NK-92 (cell line): ENCODE measurements around the gene PRKN.

Experiments used
- DNase-seq: peaks from one replicate; lab custom pipeline; 2025; ENCODE audit not compliant: unreplicated experiment; lab: John Stamatoyannopoulos, UW

Gene PRKN

GRCh38 chr6:161377116-161377515, 1350.5 kb downstream of the PRKN start:
- no peak for DNase-seq

- DNase-seq = no peak
These were observed 1351.2 kb downstream of the PRKN start for GRCh38 chr6:161376367-161376766.

DNA sequence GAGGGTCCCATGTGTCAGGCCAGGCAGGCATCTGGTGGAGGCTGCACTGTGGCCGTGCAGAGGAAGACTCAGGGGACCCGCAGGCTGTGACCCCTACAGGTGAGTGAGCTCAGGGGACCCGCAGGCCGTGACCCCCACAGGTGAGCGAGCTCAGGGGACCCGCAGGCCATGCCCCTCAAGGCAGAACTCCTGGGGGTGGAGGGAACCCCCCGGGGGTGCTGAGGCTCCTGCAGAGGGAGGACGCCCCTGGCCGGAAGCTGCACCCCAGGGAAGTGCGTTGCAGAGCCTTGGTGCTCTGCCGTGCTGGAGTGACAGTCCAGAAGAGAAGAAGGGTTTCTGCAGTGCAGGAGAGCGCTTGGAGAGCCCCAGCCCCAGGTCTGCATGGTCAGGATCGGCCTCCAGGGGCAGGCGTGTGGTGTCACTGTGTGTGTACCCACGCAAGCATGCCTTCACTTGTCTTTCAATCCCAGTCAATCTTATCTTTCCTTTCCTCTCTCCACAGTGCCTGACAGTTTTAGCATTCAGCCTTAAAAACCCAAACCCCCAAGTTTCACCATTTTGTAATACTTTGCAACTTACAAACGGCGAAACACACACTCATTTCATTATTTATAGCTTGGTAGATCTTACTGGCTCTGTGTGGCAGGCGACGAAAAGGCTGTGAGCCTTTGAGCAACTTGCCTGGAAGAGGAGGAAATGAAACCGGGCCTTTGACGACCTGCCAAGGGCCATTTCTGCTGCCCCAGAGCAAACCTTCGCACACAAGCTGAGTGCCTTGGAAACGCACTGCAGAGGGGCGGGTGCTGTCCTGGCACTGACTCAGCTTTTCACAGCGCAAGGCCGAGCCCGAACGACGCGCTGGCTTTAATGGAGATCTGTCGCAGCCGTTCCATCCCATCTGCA, 1352.3 kb downstream of the PRKN start:
- no peak for DNase-seq

GRCh38 chr6:161373905-161374451, 1353.6 kb downstream of the PRKN start:
- no peak for DNase-seq

- no peak for DNase-seq
These were observed 1355.2 kb downstream of the PRKN start for GRCh38 chr6:161372422-161372793.

GRCh38 chr6:161370880-161371279, 1356.7 kb downstream of the PRKN start:
- no peak for DNase-seq

- no peak for DNase-seq
These were observed 1358.2 kb downstream of the PRKN start for GRCh38 chr6:161369339-161369738.

- DNase-seq = no peak
These were observed 1359.1 kb downstream of the PRKN start for GRCh38 chr6:161368514-161368913.

DNA sequence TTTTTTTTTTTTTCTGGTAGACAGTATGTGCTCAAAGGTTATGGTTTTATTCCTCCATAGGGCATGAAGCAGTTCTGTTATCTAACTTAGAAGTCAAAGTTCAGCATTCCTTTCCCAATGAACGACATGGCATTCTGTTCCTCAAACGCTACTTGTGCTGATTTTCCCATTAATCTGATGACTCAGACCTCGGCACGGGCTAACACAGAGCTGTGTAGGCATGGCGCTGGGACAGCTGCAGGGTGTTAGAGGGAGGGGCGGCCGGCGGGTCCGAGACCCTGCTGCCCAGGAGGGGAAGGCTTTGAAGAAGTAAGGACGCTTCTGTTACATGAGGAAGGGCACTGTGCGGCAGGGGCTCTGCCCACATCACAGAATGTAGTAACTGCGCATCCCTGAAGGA, 1360.1 kb downstream of the PRKN start:
- no peak for DNase-seq

DNA sequence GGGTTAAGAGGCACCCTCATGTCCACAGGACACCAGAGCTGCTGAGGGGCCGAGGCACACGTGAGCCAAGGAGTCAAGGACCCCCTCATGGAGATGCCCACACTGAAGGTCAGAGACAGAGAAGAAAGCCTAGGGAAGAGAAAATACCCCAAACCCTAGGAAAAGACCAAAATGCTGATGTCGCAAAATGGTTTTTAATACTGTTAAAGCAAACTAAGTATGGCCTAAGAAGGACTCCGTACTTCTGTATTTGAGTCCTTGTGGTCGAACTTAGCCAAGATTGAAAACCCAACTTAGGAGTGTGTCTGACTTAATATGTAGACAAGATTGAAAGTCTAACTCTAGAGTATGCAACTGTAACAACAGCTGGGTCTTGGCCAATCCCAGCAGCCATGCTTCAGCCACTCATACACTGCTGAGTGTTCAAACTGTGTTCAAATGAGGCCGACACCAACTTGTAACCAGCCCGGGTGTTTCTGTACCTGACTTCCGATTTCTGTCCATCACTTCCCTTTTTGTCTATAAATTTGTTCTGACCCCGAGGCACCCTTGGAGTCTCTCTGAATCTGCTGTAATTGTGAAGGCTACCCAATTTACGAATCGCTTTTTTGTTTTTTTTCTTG, 1361.2 kb downstream of the PRKN start:
- DNase-seq = no peak

DNA sequence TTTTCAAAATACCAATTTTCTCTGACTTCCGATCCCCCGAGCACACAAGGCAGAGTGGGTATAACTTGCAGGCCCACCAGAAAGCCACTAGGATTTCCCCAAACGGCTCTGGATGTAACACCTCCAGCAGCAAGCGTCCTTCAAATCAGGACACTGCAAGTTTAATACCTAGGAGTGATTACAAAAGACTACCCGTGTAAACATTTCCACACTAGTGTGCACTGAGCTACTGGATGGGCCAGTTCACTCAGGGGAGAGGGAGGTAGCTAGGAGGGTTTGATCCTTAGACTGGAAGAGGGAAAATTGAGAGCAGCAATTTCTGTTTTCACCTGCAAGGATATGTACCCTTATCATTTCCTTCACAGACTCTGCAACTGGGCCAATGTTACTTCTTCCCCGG, 1361.9 kb downstream of the PRKN start:
- DNase-seq = no peak

- DNase-seq = no peak
These were observed 1364.3 kb downstream of the PRKN start for GRCh38 chr6:161363286-161363685.

DNA sequence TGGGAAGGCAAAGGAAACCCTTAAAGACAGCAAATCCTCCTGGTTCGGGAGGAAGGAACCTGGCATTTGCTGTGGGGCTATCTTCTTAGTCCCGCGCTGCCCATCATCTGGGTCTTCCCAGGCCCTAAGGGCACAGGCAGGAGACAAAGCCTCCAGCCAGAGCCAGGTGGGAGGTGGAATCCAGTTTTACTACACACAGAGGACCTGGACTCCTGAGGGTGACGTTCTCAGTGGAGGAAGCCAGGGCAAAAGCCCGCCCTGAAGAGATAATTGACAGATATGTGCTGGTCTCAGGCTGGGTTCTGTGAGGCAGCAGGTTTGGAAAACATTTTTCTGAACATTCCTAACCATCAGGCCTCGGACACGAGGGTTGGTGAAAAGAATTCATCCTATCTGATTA, 1365.3 kb downstream of the PRKN start:
- DNase-seq = no peak

DNA sequence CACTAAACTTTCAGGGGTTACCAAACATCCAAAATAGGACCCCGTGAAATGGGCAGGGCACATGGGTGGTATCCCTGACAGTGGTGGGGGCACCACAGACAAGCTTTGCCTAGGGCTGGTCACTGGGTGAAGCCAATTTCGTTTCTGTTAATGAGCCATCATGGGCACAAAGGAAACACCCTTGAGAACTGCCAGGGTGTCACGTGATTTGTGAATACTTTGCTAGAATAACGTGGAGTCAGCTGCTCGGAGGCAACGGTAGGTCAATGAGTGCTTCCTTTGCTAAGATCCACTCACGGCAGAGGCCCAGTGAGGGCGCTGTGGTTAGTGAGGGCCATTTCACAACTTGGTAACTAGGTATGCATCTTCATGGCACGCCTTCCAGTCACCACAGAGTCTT, 1366.0 kb downstream of the PRKN start:
- DNase-seq = no peak

DNA sequence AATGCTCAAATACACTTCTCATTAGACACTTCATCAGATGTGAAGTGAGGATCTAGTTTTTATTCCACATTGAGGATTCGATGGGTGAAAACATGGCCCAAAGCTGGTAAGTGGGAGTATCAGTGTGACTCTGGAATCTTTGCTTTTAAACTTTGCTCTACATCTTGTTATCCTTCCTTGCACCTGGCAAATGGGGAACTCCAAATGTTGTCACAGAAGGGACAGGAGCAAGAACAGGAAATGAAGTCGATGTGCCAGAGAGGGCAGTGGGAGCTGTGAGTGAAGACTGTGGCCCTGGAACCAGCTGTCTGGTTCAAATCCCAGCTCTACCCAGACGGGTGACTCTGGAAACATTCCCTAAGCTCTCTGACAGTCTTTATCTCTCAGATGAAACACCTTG, 1367.0 kb downstream of the PRKN start:
- no peak for DNase-seq

GRCh38 chr6:161359618-161359945, 1368.0 kb downstream of the PRKN start:
- no peak for DNase-seq

DNA sequence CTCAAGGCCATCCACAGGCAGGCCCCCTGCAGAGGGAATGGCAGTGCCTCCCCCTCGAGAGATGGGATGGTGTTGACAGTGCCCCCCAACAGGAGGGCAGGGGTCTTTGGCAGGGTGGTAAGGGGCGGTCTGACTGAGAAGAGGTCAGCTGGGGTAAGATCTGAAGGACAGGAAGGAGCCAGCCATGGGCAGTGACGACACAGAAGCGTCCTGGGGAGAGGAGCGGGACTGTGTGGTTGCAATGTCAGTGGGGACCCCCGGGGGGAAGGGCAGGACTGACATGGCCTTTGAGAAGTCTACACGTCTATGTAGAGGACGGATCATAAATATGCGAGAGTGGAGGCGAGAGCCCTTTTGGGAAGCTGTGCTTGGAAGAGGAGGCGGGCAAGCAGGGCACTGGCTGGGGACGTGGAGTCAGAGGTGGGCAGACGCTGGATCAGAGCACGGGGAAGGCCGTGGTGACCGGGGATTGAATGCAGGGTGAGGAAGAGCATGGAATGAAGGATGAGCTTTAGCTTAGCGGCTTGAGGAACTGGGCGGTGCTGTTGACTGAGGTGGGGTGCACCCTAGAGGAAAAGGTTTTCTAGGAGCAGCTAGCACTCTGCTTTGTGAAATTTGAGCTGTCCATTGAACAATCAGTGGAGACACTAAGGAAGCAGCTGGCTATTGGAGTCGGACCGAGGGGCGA, 1371.3 kb downstream of the PRKN start:
- DNase-seq = no peak

DNA sequence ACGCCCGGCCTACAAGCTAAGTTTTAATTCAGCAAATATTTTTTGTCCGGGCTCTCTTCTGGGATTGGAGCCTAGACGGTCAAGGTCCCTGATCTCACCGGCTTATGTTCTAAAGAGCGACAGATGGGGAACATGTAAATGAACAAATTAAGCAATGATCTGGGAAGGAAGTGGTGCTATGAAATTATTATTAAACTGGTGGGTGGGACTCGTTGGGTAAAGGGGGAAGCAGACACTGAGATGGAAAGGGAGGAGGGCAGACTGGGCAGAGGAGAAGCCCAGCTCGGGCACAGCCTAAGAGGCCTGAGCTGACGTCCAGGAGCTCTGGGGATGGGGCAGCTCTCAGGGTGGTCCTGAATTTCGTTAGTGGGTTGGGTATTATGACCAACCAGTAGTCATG, 1371.9 kb downstream of the PRKN start:
- no peak for DNase-seq

DNA sequence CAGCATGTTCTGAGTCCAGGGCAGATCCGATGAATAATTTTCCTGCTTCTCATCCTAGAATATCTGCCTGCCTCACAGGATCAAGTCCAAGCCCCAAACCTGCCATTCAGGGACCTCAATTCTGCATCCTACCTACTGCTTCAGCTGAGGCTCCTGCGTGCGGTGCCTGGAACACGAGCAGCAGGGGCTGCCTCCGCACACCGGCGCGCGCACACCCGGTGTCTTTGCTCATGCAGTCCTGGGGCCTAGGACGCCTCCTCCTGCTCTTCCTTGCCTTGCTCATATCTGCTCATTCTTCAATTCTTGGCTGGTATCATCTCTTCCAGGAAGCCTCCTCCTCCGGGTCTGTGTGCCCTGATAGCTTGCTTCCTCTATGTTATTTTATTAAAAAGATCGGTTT, 1372.6 kb downstream of the PRKN start:
- DNase-seq = no peak

GRCh38 chr6:161354276-161354840, 1373.2 kb downstream of the PRKN start:
- DNase-seq = no peak

DNA sequence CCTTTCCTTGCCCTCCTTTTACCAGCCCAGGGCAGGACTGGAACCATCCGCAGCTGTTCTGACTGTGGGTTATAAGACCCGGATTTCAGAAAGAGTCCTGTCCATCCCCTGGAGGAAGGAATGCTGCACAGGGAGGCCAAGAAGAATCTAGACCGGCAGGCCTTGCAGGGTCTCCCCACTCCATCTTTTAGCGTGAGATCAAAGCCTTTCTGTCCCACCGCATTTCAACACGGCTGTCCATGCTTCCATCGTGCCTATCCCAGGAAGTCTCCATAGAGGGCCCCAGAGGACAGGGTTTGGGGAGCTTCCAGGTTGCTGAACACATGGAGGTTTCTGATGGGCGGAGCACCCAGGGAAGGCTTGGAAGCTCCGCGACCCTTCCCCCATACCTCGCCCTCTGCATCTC, 1374.4 kb downstream of the PRKN start:
- DNase-seq = no peak

GRCh38 chr6:161351858-161352257, 1375.7 kb downstream of the PRKN start:
- no peak for DNase-seq
